ENCODE data around the gene RAD51B.

Gene RAD51B

DNA sequence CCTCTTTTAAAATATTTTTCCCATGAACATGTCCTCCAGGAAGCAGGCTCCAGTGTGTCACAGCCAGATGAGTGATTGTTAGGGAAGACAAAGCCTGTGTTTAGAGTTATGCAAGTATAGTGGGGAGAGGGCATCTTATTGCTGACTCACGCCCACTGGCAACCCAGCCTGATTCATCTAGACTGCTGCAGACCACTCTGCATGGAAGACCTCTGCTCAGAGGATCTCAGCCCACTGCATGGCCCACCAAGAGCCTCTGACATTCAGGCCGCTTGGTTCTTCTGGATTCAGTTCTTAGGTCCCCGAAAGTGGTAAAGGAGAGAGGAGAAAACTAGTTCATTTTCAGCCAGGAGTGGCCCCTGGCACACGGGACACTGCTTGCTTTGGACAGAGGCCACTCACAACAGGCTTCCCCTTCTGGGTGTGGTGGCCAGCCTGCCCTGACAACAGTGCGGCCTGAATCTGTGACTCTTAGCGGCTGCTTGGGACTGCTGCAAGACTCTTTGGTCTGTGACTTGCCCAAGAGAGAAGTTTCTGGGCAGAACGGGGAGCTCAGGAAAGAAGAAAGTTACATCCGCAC lies 707.0 kb downstream of the RAD51B start:
- intact Hi-C loops (cut with DNase I): no loop called here

DNA sequence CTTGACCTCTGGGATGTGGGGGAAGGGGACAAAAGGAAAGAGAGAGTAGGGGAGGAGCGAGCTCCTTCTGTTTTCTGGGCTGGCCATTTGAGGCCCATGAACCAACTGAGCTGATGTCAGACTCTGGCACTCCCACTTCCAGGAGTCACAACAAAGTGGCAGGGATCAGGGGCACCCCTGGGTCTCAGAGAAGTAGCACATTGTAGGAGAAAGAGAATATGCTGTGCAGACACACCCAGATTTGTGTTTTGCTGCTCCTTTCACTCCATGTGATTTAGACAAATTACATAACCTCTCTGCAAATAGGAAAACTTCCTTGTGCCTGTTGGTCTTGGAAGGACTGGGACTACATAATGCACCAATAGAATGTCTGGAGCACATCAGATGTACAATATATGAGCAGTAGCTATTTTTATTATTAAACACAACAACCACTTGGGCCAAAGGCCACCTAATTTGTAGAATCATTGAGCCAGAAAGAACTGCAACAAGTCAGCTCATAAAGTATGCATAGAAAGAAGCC lies 707.8 kb downstream of the RAD51B start:
- intact Hi-C loops (cut with DNase I): no loop called here
- DNase-seq: no peak

More for the DNA sequence above, 707.0 kb downstream of the RAD51B start:
- no peak for DNase-seq

DNA sequence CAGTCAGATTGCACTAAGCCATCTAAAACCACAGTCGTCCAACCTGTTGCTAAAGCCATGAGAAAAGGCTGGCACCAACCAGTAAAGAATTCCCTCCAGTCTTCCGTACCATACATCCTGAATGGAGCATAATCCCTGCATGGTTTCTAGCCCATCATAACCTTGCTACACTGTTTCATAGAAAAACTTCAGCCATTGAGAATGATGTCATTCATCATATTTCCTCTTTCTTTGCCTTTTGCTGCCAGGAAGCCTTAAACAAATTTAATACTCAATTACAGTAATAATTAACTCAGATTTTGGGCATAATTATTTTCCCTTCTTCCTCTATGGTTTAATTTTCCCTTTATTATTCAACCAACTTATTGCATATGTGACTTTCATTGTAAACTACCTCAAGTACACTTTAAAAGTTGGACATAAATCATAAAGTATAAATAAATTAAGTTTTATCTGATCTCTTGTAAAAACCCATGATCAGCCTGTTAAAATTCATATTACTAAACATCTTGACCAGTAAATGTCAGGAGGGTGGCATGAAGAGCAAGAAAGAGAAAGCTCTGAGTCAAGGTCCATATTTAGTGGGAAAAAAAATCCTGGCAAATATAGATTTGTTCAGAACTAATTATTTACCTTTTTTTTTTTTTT lies 708.6 kb downstream of the RAD51B start:
- DNase-seq: no peak
- intact Hi-C loops (cut with DNase I): no loop called here

GRCh38 chr14:68530443-68530842 lies 710.9 kb downstream of the RAD51B start:
- DNase-seq: no peak
- intact Hi-C loops (cut with DNase I): no loop called here

- no peak for DNase-seq
- intact Hi-C loops (cut with DNase I): no loop called here
Observed at GRCh38 chr14:68532496-68532895, 712.9 kb downstream of the RAD51B start.

DNA sequence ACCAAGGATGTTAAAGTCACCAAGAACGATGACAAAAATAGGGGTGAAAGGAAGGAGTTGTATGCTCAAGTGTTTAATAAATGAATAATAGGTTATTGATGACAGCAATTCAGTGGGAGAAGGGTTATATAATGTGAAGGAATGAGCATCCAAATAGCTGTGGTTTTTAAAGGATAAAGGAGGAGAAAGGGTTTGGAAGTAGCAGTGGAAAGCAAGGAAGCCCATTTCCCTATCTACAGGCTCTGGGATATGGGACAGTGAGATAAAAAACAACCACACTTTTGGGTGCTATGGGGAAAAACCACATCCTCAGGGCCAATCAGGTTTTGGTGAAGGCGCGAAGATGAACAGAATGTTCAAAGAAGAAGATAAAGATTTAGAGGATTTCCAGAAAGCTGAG lies 714.7 kb downstream of the RAD51B start:
- intact Hi-C loops (cut with DNase I): no loop called here
- peak in 1 of 42 donors; percentile 2 for DNase-seq

GRCh38 chr14:68535404-68536017 lies 715.9 kb downstream of the RAD51B start:
- intact Hi-C loops (cut with DNase I): no loop called here

GRCh38 chr14:68536018-68536410 lies 716.4 kb downstream of the RAD51B start:
- DNase-seq: peak in 1 of 42 donors; percentile 12
- intact Hi-C loops (cut with DNase I): no loop called here

More at GRCh38 chr14:68535404-68536017, 715.9 kb downstream of the RAD51B start:
- peak in 1 of 42 donors; percentile 20 for DNase-seq

GRCh38 chr14:68538639-68539038 lies 719.1 kb downstream of the RAD51B start:
- intact Hi-C loops (cut with DNase I): no loop called here
- peak in 1 of 42 donors; percentile 2 for DNase-seq

DNA sequence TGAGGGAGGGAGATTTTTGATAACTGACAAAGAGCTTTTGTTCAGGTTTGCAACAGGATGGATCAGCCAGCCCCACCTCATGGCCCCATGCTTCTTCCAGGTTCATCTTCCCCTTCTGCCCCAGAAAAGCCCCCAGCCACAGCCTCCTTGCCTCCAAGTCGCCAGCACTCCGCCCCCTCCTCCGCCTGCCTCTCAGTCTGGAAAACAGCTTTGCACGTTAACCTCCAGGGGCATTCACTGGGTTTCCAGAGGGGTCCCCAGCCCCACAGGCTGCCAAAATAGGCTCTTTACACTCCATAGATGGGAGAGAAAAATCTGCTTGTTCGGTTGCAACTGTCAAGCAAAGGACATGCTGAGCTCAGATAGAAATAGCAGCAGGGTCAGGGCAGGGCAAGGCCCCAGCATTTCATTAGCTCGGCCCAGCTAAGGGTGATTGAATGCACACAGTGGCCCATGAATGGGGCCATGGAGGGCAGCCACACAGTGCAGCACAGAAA lies 719.7 kb downstream of the RAD51B start:
- intact Hi-C loops (cut with DNase I): no loop called here
- DNase-seq: peak in 36 of 42 donors; percentile 19 to 77 (median 46)

- intact Hi-C loops (cut with DNase I): no loop called here
- peak in 1 of 42 donors; percentile 34 for DNase-seq
Observed at GRCh38 chr14:68539789-68540188, 720.2 kb downstream of the RAD51B start.

GRCh38 chr14:68541178-68541896 lies 721.8 kb downstream of the RAD51B start:
- intact Hi-C loops (cut with DNase I): no loop called here
- peak in 1 of 42 donors; percentile 29 for DNase-seq

- peak in 1 of 42 donors; percentile 15 for DNase-seq
- intact Hi-C loops (cut with DNase I): no loop called here
Observed at GRCh38 chr14:68542346-68542745, 722.8 kb downstream of the RAD51B start.

DNA sequence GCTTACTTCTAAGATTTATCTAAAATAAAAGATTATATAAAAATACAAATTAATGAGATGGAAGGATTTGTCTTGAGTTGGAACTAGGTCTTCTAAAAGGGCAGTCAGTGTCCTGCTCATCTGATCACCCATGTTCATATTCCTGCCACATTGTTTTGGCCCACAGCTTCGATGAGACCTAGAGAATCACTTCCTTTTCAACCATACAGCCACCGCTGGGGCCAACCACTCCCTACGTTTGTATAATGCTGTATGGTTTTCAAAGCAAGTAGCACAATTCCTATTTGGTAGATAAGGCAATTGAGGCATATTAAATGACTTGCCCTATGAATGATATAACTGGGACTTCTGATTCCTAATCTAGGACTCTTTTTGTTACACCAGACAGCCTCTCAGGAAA lies 723.9 kb downstream of the RAD51B start:
- intact Hi-C loops (cut with DNase I): no loop called here

GRCh38 chr14:68544081-68544892 lies 724.7 kb downstream of the RAD51B start:
- intact Hi-C loops (cut with DNase I): no loop called here
- peak in 7 of 42 donors; percentile 19 to 70 (median 23) for DNase-seq

More for the DNA sequence above, 723.9 kb downstream of the RAD51B start:
- peak in 1 of 42 donors; percentile 21 for DNase-seq

- peak in 1 of 42 donors; percentile 10 for DNase-seq
- intact Hi-C loops (cut with DNase I): no loop called here
Observed at GRCh38 chr14:68546839-68547238, 727.3 kb downstream of the RAD51B start.

- intact Hi-C loops (cut with DNase I): no loop called here
- DNase-seq: peak in 3 of 42 donors; percentile 30 to 61 (median 31)
Observed at GRCh38 chr14:68547305-68548193, 728.0 kb downstream of the RAD51B start.
